ENCODE results near the gene DAB1. TPM values are rescaled to one million over a fixed set of nuclear protein-coding genes. Genes with fewer than 3 reads are reported as not detected.

DAB1 gene
- total RNA-seq, 6 experiments from 2014 or later, result 0.76 to 1.9 (median 1.1) TPM

DNA sequence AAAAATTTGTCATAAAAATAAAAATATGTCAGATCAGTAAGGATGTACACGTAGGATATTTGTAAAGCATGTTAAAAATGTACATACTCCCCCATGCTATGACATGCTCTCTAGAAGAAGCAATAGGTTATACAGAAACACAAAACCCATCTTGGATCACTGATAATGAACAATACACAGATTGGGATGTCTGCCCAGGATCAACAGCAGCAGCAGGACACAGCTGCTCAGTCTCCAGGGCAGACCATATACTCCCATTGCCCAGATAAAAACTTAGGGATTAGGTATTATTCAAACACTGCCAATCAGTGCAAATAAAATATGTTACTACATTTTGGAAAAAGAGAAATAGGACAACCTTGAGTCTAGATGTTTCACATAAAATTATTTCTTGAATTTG lies 39.0 kb downstream of the DAB1 start:
- Histone ChIP-seq H3K36me3 (no peaks in the 10 kb centered on the region), H3K4me1 (no peaks in the 10 kb centered on the region), H3K27ac (no peak overlapping the region), H3K27me3 (no peaks in the 10 kb centered on the region), H3K4me3 (no peak overlapping the region), H3K9me3 (no peaks in the 10 kb centered on the region)
- TF ChIP-seq POLR2A (IDR thresholded peaks at IDR 0.05), result no peak
- TF ChIP-seq, protein P1, sequence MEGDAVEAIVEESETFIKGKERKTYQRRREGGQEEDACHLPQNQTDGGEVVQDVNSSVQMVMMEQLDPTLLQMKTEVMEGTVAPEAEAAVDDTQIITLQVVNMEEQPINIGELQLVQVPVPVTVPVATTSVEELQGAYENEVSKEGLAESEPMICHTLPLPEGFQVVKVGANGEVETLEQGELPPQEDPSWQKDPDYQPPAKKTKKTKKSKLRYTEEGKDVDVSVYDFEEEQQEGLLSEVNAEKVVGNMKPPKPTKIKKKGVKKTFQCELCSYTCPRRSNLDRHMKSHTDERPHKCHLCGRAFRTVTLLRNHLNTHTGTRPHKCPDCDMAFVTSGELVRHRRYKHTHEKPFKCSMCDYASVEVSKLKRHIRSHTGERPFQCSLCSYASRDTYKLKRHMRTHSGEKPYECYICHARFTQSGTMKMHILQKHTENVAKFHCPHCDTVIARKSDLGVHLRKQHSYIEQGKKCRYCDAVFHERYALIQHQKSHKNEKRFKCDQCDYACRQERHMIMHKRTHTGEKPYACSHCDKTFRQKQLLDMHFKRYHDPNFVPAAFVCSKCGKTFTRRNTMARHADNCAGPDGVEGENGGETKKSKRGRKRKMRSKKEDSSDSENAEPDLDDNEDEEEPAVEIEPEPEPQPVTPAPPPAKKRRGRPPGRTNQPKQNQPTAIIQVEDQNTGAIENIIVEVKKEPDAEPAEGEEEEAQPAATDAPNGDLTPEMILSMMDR (IDR thresholded peaks at IDR 0.05), result no peak
- no peak for DNase-seq
- no peak for ATAC-seq
- intact Hi-C loops (cut with DNase I), result no loop called here
- 31% methylated on average over 1 of the region's 1 CpG for WGBS (ENCODE audit: insufficient coverage, low coverage, low lambda C conversion rate, missing lambda C conversion rate)

DNA sequence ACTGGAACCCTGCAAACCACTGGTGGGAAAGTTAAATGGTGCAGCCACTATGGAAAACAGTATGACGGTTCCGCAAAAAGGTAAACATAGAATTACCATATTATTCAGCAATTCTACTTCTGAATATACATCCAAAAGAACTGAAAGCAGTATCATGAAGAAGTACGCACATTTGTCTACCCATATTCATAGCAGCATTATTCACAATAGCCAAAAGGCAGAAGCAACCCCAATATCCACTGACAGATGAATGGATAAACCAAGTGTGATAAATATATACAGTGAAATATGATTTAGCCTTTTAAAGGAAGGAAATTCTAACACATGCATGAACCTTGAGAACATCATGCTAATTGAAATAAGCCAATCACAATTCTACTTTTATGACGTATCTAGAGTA lies 39.6 kb downstream of the DAB1 start:
- intact Hi-C loops (cut with DNase I), result no loop called here
- Histone ChIP-seq H3K4me1 (no peaks in the 10 kb centered on the region), H3K4me3 (no peak overlapping the region), H3K9me3 (no peaks in the 10 kb centered on the region), H3K27ac (no peak overlapping the region), H3K36me3 (no peaks in the 10 kb centered on the region), H3K27me3 (no peaks in the 10 kb centered on the region)
- no peak for TF ChIP-seq POLR2A (IDR thresholded peaks at IDR 0.05)
- TF ChIP-seq, protein P1 (IDR thresholded peaks at IDR 0.05), result no peak
- no peak for ATAC-seq
- no peak for DNase-seq
- 80% methylated on average over 4 of the region's 4 CpGs for WGBS (ENCODE audit: insufficient coverage, low coverage, low lambda C conversion rate, missing lambda C conversion rate)

- no peaks in the 10 kb centered on the region for H3K9me3 ChIP-seq
- no peaks in the 10 kb centered on the region for H3K36me3 ChIP-seq
- H3K27ac ChIP-seq, result no peak overlapping the region
- H3K27me3 ChIP-seq, result no peaks in the 10 kb centered on the region
- TF ChIP-seq POLR2A (IDR thresholded peaks at IDR 0.05), result no peak
- TF ChIP-seq, protein P1 (IDR thresholded peaks at IDR 0.05), result no peak
- DNase-seq, result no peak
- WGBS (ENCODE audit: insufficient coverage, low coverage, low lambda C conversion rate, missing lambda C conversion rate), result 0% methylated on average over 2 of the region's 2 CpGs
- no peak for ATAC-seq
- no peaks in the 10 kb centered on the region for H3K4me1 ChIP-seq
- intact Hi-C loops (cut with DNase I), result no loop called here
- no peak overlapping the region for H3K4me3 ChIP-seq
These were observed 42.0 kb downstream of the DAB1 start for GRCh38 chr1:57381871-57382270.

DNA sequence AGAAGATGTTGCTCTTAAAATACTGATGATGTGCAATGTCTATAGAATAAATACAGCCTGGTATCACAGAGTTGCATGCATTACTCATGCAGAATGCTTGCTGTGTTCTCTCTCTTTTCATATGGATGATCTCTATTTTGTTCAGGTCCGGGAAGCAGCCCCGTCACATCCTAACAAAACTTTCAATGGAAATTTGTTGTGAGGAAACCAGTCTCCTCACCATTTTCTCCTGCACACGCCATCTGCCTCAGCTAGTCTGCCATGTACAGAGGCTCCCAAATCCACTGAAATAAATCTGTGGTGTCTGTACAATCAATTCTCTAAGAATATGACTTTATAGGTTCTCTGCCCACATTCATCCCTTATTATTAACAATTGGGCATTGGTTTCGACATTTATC lies 42.4 kb downstream of the DAB1 start:
- intact Hi-C loops (cut with DNase I), result no loop called here
- WGBS (ENCODE audit: insufficient coverage, low coverage, low lambda C conversion rate, missing lambda C conversion rate), result 86% methylated on average over 4 of the region's 4 CpGs
- H3K36me3 ChIP-seq, result no peaks in the 10 kb centered on the region
- ATAC-seq (no peak), DNase-seq (no peak)
- no peaks in the 10 kb centered on the region for H3K9me3 ChIP-seq
- TF ChIP-seq, protein P1 (IDR thresholded peaks at IDR 0.05), result no peak
- no peak for TF ChIP-seq POLR2A (IDR thresholded peaks at IDR 0.05)
- H3K4me3 ChIP-seq, result no peak overlapping the region
- no peak overlapping the region for H3K27ac ChIP-seq
- no peaks in the 10 kb centered on the region for H3K27me3 ChIP-seq
- no peaks in the 10 kb centered on the region for H3K4me1 ChIP-seq

- ATAC-seq, result no peak
- Histone ChIP-seq H3K36me3 (no peaks in the 10 kb centered on the region), H3K27me3 (no peaks in the 10 kb centered on the region), H3K27ac (no peak overlapping the region), H3K4me1 (no peaks in the 10 kb centered on the region), H3K4me3 (no peak overlapping the region), H3K9me3 (no peaks in the 10 kb centered on the region)
- 89% methylated on average over 3 of the region's 3 CpGs for WGBS (ENCODE audit: insufficient coverage, low coverage, low lambda C conversion rate, missing lambda C conversion rate)
- intact Hi-C loops (cut with DNase I), result no loop called here
- TF ChIP-seq POLR2A (IDR thresholded peaks at IDR 0.05), result no peak
- TF ChIP-seq, protein P1 (IDR thresholded peaks at IDR 0.05), result no peak
- no peak for DNase-seq
These were observed 42.9 kb downstream of the DAB1 start for GRCh38 chr1:57380923-57381322.

Measured in right lobe of liver (tissue), 6 donors.